Gastrocnemius medialis (tissue), 4 donors: Measurements from ENCODE around the gene SAMD5.

Source experiments
- POLR2A ChIP-seq, 2 donors: fragments of 450-650 bp; IDR thresholded peaks; one replicate each; pipeline ENCODE4 v1.6.1; 2017; ENCODE audit warnings: antibody characterized with exemption in 2 of 2, mild to moderate bottlenecking in 2 of 2, moderate library complexity in 2 of 2
- TF ChIP-seq, protein P1 (sequence below), 5 experiments: fragments of 450-650 bp in 3 of 5; fragments of 200-600 bp in 2 of 5; sonication (generic) in 2 of 5; IDR thresholded peaks in 4 of 5; conservative IDR thresholded peaks in 1 of 5; 1 replicate in 4 of 5; 2 replicates in 1 of 5; pipeline ENCODE4 v1.5.1; 2016 to 2019; ENCODE audit warnings: antibody characterized with exemption in 5 of 5, mild to moderate bottlenecking in 3 of 5, moderate library complexity in 3 of 5

DNA sequence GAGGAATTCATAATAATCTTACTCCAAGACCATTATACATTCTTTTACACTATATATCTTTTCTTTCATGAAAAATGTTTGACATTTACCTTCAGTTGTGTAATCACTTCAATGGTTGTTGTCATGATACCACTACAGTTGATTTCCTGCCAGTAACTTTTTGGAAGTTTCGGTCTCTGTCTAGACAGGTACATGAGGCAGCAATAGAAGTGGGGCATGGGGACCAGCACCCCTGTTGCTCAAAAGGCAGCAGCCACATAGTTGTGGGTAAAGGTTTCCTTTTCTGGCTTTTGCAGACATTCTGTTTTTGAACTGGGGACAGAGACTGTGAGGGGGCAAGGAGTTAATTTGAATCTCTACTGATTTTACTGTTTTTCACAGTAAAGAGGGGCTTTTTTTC, 14.1 kb downstream of the SAMD5 start:
- TF ChIP-seq, protein P1, sequence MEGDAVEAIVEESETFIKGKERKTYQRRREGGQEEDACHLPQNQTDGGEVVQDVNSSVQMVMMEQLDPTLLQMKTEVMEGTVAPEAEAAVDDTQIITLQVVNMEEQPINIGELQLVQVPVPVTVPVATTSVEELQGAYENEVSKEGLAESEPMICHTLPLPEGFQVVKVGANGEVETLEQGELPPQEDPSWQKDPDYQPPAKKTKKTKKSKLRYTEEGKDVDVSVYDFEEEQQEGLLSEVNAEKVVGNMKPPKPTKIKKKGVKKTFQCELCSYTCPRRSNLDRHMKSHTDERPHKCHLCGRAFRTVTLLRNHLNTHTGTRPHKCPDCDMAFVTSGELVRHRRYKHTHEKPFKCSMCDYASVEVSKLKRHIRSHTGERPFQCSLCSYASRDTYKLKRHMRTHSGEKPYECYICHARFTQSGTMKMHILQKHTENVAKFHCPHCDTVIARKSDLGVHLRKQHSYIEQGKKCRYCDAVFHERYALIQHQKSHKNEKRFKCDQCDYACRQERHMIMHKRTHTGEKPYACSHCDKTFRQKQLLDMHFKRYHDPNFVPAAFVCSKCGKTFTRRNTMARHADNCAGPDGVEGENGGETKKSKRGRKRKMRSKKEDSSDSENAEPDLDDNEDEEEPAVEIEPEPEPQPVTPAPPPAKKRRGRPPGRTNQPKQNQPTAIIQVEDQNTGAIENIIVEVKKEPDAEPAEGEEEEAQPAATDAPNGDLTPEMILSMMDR (IDR thresholded peaks at IDR 0.05 in 4 of 5, conservative IDR thresholded peaks at IDR 0.05 in 1 of 5): no peak
- no peak for TF ChIP-seq POLR2A (IDR thresholded peaks at IDR 0.05)
